Measurements from ENCODE around the gene MPZ. TPM values are rescaled to one million over a fixed set of nuclear protein-coding genes. Genes with fewer than 3 reads are reported as not detected.
"Not testable (repeated sequence)": the region's sequence is repeated elsewhere in the genome, so short reads cannot be mapped to it uniquely, and the experiment has no call there.

Gene MPZ
- total and polyA plus RNA-seq, 3 donors from 2014 or later, result 2.3 to 4.7 (median 4.2) TPM

DNA sequence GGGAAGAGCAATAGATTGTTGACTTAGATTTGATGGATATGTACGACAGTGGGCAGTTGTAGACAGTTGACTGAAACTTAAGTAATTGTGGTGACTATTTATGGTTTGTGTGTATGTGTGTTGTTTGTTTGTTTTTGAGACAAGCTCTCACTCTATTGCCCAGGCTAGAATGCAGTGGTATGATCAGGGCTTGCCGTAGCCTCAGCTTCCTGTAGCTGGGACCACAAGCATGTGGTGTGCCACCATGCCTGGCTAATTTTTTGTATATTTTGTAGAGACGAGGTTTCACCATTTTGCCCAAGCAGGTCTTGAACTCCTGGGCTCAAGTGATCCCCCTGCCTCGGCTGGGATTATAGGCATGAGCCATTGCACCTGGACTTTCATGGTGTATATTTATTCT is 14.3 kb upstream of the MPZ start:
- TF ChIP-seq POLR2A (IDR thresholded peaks at IDR 0.05), result no peak
- TF ChIP-seq, protein P1, sequence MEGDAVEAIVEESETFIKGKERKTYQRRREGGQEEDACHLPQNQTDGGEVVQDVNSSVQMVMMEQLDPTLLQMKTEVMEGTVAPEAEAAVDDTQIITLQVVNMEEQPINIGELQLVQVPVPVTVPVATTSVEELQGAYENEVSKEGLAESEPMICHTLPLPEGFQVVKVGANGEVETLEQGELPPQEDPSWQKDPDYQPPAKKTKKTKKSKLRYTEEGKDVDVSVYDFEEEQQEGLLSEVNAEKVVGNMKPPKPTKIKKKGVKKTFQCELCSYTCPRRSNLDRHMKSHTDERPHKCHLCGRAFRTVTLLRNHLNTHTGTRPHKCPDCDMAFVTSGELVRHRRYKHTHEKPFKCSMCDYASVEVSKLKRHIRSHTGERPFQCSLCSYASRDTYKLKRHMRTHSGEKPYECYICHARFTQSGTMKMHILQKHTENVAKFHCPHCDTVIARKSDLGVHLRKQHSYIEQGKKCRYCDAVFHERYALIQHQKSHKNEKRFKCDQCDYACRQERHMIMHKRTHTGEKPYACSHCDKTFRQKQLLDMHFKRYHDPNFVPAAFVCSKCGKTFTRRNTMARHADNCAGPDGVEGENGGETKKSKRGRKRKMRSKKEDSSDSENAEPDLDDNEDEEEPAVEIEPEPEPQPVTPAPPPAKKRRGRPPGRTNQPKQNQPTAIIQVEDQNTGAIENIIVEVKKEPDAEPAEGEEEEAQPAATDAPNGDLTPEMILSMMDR (IDR thresholded peaks at IDR 0.05), result no peak
- Histone ChIP-seq H3K4me1 (no peaks in the 10 kb centered on the region), H3K36me3 (ENCODE audit: low read depth, missing control alignments) (no peaks in the 10 kb centered on the region), H3K27me3 (no peaks in the 10 kb centered on the region), H3K9me3 (no peaks in the 10 kb centered on the region), H3K4me3 (no peak overlapping the region), H3K27ac (no peak overlapping the region)
- intact Hi-C loops (cut with DNase I; ENCODE audit: low total_unique reads), result no loop called here
- 84 to 94% methylated on average over 4 of the region's 4 CpGs for WGBS, 2 donors
- DNase-seq, result no peak

DNA sequence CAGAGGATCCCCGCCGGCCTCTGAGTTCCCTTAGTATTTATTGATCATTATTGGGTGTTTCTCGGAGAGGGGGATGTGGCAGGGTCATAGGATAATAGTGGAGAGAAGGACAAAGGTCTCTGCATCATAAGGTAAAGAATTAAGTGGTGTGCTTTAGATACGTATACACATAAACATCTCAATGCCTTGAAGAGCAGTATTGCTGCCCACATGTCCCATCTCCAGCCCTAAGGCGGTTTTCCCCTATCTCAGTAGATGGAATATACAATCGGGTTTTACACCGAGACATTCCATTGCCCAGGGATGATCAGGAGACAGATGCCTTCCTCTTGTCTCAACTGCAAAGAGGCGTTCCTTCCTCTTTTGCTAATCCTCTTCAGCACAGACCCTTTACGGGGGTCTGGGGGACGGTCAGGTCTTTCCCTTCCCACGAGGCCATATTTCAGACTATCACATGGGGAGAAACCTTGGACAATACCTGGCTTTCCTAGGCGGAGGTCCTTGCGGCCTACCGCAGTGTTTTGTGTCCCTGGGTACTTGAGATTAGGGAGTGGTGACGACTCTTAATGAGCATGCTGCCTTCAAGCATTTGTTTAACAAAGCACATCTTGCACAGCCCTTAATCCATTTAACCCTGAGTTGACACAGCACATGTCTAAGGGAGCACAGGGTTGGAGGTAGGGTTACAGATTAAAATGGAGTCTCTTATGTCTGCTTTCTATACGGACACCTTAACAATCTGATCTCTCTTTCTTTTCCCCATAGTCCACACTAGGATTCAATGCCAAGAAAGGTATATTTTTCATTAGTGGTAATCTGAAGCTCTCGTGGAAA is 6.3 kb upstream of the MPZ start:
- H3K27me3 ChIP-seq; H3K9me3 ChIP-seq; H3K27ac ChIP-seq; DNase-seq; H3K36me3 ChIP-seq (ENCODE audit: low read depth, missing control alignments); H3K4me3 ChIP-seq; intact Hi-C loops (cut with DNase I; ENCODE audit: low total_unique reads): not testable (repeated sequence)
- H3K4me1 ChIP-seq, result peaks cover 15% of the 10 kb centered on the region
- WGBS, 2 donors, result 70 to 75% methylated on average over 17 of the region's 17 CpGs

DNA sequence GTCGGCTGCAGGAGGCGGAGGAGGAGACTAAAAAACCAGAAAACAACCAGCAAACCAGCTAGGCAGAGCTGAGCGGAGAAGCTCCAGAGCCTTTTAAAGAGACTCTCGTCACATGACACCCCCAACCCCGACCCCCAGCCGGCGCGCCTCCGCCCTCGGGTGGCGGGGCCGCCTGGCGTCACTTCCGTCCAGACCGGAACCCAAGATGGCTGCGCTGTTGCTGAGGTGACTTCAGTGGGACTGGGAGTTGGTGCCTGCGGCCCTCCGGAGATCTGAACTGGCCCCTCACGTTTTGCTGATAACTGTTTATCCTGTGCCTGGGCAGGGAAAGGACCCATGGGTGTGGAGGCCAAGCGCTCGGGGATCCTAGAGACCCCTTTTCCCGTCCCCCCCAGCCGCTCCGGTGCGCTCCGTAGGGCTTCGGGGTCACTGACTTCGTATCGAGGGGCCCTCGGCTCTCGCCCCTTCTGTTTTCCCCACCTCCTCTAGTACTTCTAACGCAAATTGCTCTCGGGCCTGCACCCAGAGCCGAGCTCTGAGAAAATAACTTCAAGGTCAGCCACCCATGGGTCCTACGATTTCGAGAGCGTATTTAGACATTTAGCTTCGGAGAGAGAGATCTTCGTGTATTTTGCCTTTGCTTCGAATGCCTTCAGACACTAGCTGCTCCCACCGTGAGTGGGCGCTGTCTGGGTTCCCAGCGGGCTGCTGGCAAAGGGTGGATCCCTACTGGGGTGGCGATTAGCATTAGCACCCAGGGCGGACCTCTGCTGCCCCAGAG is 4.6 kb upstream of the MPZ start, which contains the start of gene SDHC:
SDHC (plus strand) TSS at position 181 of the 781 bp plus-strand sequence; CDS start at position 206, 25 bp downstream.
- peak; percentile 95 for DNase-seq
- Histone ChIP-seq H3K27me3 (no peaks in the 10 kb centered on the region), H3K36me3 (ENCODE audit: low read depth, missing control alignments) (no peaks in the 10 kb centered on the region), H3K4me3 (peak within 1 kb of the TSS; percentile 91 to 94), H3K4me1 (peaks cover 25% of the 10 kb centered on the region), H3K9me3 (no peaks in the 10 kb centered on the region), H3K27ac (peak within 1 kb of the TSS; percentile 91 to 92)
- peak; percentile 56 for TF ChIP-seq POLR2A (IDR thresholded peaks at IDR 0.05)
- TF ChIP-seq, protein P1 (IDR thresholded peaks at IDR 0.05), result peak in 1 of 3 experiments; percentile 13
- WGBS, 2 donors, result 0% methylated on average over 35 to 45 of the region's 45 CpGs
- intact Hi-C loops (cut with DNase I; ENCODE audit: low total_unique reads), result no loop called here

DNA sequence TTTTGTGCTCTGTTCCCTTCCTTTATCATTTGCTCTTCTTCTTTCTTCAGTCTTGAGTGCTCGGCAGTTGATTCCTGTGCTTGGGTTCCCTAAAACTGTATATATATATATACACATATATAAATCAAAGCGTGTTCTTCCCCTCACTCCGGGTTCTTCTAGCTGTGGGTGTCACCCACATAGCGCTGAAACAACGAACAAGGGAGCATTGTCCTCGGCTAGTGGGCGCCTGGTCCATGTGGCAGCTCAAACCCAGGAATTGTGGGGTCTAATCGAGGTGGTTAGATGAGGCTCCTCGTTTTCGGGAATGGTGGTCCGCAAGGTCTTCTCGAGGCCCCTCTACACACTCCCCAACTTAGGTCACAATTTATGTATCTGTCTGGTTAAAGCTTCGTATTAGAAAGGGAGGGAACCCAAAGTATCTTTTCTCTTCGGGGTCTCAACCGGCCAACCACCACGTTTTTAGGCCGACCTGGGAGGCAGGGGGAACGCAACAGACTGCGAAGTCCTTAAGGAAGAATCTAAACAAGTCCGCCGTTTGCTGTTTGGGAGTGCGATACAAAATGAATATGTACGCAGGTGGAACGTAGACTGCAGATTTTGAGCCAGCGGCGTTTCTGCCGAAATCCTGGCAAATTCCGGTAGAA is 3.9 kb upstream of the MPZ start:
- Histone ChIP-seq H3K36me3 (ENCODE audit: low read depth, missing control alignments) (no peaks in the 10 kb centered on the region), H3K27me3 (no peaks in the 10 kb centered on the region), H3K9me3 (no peaks in the 10 kb centered on the region), H3K4me1 (peaks cover 30% of the 10 kb centered on the region), H3K4me3 (peak overlapping the region; percentile 91 to 94), H3K27ac (peak overlapping the region; percentile 91 to 92)
- WGBS, 2 donors, result 24% methylated on average over 28 of the region's 28 CpGs
- intact Hi-C loops (cut with DNase I; ENCODE audit: low total_unique reads), result no loop called here
- TF ChIP-seq POLR2A (IDR thresholded peaks at IDR 0.05), result no peak
- TF ChIP-seq, protein P1 (IDR thresholded peaks at IDR 0.05), result no peak
- peak; percentile 31 for DNase-seq
